GM12864 (cell line): ENCODE measurements around the gene PLCL1.

Experiments used
- DNase-seq: peaks from one replicate; pipeline ENCODE4 v3.0.0-alpha.2; 2011; ENCODE audit warnings: low read depth
- H3K4me3 ChIP-seq: 2 replicates; pipeline ENCODE4 v1.5.1; 2011; ENCODE audit warnings: mild to moderate bottlenecking, low read depth, low read length, control low read depth
- TF ChIP-seq, protein P1 (sequence below): IDR thresholded peaks from 2 replicates; pipeline ENCODE4 v1.5.1; 2011; ENCODE audit warnings: low read depth, mild to moderate bottlenecking, moderate library complexity, low read length, control low read depth, inconsistent platforms; ENCODE audit errors: missing control alignments

Gene PLCL1

DNA sequence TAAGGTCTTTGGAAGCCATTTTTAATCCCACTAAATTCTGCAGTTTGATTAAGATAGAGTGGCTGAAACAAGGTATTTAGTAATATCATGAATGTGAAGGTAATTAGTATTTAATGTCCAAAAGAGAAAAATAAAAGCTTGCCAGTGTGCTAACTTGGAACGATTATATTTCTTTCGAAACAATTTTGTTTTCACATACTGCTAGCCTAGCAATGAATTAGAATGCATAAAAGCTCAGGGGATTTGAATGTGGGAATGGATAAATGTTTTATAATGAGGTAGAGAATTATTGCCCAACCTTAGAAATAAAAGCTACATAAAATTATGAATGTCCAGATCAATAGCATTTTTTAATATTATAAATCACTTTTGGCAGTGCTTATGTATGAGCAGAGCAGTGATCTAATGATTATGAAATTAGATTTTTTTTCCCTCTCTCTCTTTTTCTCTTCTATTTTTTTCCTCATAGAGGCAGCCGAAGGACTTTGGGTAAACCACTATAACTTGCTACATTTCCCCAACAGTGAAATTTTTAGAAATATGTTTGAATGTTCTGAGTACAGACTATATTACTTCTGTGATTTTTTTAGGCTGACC lies 75.5 kb downstream of the PLCL1 start:
- H3K4me3 ChIP-seq = no peak overlapping the region
- TF ChIP-seq, protein P1, sequence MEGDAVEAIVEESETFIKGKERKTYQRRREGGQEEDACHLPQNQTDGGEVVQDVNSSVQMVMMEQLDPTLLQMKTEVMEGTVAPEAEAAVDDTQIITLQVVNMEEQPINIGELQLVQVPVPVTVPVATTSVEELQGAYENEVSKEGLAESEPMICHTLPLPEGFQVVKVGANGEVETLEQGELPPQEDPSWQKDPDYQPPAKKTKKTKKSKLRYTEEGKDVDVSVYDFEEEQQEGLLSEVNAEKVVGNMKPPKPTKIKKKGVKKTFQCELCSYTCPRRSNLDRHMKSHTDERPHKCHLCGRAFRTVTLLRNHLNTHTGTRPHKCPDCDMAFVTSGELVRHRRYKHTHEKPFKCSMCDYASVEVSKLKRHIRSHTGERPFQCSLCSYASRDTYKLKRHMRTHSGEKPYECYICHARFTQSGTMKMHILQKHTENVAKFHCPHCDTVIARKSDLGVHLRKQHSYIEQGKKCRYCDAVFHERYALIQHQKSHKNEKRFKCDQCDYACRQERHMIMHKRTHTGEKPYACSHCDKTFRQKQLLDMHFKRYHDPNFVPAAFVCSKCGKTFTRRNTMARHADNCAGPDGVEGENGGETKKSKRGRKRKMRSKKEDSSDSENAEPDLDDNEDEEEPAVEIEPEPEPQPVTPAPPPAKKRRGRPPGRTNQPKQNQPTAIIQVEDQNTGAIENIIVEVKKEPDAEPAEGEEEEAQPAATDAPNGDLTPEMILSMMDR = no peak
- no peak for DNase-seq

DNA sequence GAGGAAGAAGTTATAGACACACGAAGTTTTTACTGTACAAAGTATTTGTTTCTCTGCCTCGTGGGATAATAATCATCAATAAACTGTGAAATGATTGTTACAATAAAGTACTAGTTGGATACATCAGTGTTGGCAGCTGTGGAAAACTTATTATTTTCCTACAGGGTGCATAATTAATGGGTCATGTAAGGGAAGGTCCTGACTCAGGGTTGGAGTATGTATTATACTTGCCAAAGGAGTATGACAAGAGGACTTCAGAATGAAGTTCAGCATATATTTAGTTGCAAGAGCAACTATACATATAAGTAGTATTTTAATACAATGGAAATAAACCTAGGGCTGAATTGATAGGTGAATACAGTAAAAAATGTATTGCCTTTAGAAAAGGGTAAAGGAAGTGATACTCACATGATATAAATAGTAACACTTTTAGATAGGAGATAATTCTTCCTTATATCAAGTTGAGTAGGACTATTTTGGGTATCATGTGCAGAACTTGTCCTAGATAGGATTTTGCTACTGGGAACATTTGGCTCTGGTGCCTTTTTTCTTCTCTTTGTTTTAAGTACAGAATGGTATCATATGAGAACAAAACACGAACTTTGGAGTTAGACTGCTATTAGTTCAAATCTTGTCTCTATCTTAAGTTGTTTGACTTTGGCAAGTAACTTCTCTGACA lies 79.1 kb downstream of the PLCL1 start:
- no peak for DNase-seq
- H3K4me3 ChIP-seq = no peak overlapping the region
- TF ChIP-seq, protein P1 = no peak

DNA sequence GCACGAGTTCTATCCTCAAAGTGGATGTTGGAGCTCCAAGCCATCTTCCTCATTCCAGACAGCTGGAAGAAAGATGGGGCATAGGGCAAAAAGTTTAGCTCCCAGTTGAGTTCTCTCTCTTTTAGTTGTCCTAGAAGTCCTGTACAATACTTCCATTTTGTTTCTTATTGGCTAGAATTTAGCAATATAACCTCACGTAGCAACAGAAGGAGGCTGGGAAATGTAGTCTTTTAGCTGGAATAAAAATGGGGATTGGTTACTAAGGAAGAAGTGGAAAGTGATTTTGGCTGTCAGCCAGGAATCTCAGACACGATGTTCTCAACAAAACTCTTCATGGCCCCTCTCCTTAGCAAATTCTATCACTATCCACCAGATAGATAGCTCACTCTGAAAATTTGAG lies 79.9 kb downstream of the PLCL1 start:
- no peak for DNase-seq
- no peak overlapping the region for H3K4me3 ChIP-seq
- TF ChIP-seq, protein P1 = no peak

DNA sequence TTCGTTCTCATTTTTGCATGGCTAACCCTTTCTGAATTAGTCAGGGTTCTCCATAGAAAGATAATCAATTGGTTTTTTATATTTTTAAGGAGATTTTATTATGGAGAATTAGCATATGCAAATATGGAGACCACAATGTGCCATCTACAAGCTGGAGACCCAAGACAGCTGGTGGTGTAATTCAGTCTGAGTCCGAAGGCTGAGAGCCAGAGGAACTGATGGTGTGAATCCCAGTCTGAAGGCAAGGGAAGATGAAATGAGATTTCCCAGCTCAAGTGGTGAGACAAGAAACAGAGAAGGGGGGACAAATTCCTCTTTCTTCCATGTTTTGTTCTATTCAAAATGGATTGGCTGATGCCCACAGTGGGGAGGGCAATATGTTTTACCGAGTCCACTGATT lies 80.7 kb downstream of the PLCL1 start:
- no peak for DNase-seq
- H3K4me3 ChIP-seq = no peak overlapping the region
- TF ChIP-seq, protein P1 = no peak

DNA sequence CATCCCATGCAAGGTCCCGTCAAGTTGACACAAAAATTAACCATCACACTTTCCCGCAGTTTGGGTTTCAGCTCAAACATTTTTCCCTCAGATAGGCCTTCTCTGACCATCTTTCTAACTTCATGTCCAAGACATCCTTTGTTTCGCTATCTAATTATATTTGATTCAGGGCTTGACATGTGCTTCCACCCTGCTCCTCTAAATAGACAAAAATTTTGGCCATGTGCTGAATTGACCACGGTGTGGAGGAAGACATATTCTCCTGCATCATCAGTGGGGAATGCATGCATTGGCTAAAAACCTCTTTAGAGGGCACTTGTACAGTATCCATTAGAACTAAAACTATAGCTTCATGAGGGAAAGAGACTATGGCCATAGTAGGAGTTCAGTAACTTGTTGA lies 81.2 kb downstream of the PLCL1 start:
- no peak for DNase-seq
- TF ChIP-seq, protein P1 = no peak
- H3K4me3 ChIP-seq = no peak overlapping the region

DNA sequence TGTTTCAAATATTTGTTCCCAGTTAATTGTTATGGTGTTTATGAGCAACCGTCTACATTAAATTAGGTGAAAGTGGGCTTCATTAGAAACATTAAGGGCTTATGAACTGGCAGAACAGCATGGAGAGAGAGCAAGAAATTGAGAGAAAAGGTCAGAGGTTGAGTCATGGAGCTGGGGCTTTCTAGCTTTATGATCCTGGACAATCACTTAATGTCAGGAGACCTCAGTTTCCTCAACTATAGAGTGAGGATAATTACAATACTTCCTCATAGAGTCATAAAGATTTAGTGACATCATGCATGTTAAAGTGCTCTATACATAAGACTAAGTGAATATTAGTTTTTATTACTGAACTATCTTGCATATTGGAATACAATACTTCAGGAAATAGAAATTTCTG lies 83.9 kb downstream of the PLCL1 start:
- H3K4me3 ChIP-seq = no peak overlapping the region
- DNase-seq = no peak
- TF ChIP-seq, protein P1 = no peak

DNA sequence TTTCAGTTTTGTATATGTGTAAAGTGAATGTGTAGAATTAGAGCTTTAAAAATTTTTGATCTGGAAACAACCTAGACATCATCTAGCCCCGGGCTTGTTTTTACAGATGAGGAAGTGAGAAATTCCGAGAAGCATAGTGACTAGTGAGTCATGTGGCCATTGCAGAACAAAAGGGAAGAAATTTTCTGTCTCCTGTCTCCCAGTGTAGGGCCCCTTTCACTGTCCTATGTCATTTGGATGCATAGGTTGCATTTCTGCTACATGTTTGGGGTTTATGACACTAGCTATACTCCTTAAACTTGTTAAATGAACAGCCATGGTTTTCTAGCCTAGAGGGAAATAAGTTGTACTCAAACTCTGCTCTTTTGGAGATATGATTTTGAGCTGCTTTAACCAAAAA lies 84.6 kb downstream of the PLCL1 start:
- TF ChIP-seq, protein P1 = no peak
- peak; percentile 48 for DNase-seq
- H3K4me3 ChIP-seq = no peak overlapping the region
